HUES6 (cell line): ENCODE data around the gene SH3BP5.

Experiments
- H3K27ac ChIP-seq: 2 replicates; pipeline ENCODE4 v1.7.0; 2013; ENCODE audit warnings: low read depth, mild to moderate bottlenecking, low read length, inconsistent platforms
- H3K27me3 ChIP-seq: 2 replicates; pipeline ENCODE4 v1.6.1; 2013; ENCODE audit warnings: low read length; ENCODE audit not compliant: control insufficient read depth, insufficient read depth
- H3K36me3 ChIP-seq: 2 replicates; pipeline ENCODE4 v1.6.1; 2013; ENCODE audit warnings: low read length; ENCODE audit not compliant: control insufficient read depth, insufficient read depth
- H3K4me1 ChIP-seq: 2 replicates; pipeline ENCODE4 v1.6.1; 2013; ENCODE audit warnings: low read length; ENCODE audit not compliant: control insufficient read depth, insufficient read depth
- H3K4me3 ChIP-seq: 2 replicates; pipeline ENCODE4 v1.5.1; 2013; ENCODE audit warnings: low read depth, low read length
- H3K9ac ChIP-seq: one replicate; pipeline ENCODE4 v1.6.1; 2013; ENCODE audit warnings: mild to moderate bottlenecking, low read length
- H3K9me3 ChIP-seq: 2 replicates; pipeline ENCODE4 v1.6.1; 2013; ENCODE audit warnings: low read depth, low read length; ENCODE audit not compliant: control insufficient read depth, insufficient read depth

The SH3BP5 gene

DNA sequence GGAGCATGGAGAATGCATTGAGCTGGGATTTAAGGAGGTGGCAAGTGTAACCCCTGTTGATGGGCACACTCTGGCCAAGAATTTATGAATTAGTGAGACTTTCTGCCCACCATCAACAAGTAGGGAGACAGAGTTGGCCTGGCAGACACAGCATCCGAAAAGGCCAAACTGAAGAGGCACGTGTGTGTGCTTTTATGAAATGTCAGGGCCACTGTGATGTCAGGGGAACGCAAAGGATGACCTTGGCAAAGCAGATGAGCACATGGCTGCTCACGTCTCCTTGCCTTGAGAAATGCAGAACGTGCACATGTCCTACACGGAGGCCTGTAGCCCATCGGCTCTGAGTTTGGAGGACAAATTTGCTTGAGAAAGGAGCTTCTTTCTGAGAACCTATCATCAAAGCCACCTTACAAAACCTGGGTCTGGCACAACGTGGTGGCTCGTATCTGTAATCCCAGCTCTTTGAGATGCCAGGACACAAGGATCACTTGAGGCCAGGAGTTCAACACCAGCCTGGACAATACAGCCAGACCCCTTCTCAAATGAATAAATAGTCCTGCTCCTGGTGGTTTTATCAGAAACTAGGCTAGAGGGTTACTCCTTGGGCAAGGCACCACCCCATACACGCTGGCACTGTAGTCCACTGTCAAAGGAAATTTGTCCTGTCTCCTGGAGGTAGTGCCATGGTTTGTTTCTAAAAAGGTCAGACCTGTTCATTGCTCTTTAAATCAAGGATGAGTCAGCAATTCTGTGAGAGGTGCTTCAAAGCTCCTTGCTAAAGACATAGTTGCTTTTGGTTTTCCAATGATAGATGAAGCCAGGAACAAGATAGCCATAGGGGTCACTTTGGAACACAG is 941 bp upstream of the SH3BP5 start:
- Histone ChIP-seq H3K4me3 (peak overlapping the region; percentile 84), H3K27ac (no peak overlapping the region), H3K9me3 (no peaks in the 10 kb centered on the region), H3K36me3 (peaks cover 4% of the 10 kb centered on the region; the same call in 1 of the 2 replicates), H3K4me1 (peaks cover 28% of the 10 kb centered on the region), H3K27me3 (peaks cover 24% of the 10 kb centered on the region), H3K9ac (peak overlapping the region; percentile 9)

DNA sequence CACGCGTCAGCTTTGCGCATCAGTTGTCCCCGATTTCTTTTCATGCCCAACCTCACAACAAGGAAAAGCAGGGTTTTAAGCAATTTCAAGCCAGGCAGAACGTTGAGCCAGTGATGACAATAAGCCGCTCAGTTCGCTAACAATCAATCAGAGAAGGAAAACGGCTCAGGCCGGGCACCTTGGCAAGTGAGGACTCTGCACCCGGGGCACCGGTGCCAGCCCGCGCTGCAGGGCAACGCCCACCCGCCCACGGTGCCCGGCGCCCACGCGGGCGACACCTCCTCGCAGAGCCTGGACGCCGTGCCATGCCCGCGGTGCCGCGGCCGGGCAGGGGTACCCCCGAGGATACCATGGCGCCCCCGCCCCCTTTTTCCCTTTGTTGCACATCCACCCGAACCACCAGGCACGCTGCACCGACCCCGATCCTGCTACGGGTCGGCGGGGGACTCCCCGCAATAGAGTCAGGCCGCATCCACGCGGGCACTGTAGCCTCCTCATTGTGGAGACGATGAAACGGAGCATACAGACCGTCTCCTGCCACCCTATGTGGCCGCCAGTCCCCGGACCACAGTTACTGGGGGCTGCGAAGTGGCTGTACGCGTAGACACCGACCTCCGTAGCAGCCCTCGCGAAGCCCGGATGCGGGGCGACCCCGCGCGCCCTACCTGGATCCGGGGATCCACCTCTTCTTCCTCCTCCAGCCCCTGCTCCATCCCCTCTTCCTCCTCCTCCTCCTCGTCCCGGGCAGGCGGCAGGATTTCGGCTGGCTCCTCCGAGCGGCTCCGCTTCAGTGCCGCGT is 581 bp downstream of the SH3BP5 start:
- H3K9ac ChIP-seq = peak overlapping the region; percentile 69
- H3K27me3 ChIP-seq = peaks cover 24% of the 10 kb centered on the region
- H3K9me3 ChIP-seq = no peaks in the 10 kb centered on the region
- no peak overlapping the region for H3K27ac ChIP-seq
- peaks cover 4% of the 10 kb centered on the region; the same call in 1 of the 2 replicates for H3K36me3 ChIP-seq
- peaks cover 28% of the 10 kb centered on the region for H3K4me1 ChIP-seq
- H3K4me3 ChIP-seq = peak overlapping the region; percentile 84

DNA sequence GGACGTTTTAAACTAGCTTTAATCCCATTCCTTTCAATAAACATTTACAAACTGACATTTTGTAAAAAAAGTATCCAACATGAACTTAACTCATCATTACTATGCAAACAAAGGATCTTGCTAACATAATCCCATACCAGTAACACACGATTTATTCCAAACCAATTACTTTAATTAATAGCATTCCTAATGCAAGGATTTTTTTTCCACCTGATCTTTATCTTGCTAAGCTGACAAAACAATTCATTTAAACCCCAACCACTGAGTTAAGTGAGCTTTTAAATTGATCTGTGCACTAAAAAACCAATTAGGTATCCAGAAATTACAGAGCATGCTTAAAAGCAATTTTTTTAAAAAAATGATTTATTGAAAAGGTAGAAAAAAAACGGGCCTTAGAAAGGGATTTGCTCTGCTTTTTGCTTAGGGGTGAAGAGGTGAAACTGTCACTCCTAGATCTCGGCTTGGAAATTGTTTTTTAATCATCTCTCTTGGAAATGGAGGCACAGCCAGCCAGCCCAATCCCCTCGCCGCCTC is 1.2 kb downstream of the SH3BP5 start:
- Histone ChIP-seq H3K27ac (no peak overlapping the region), H3K9ac (peak overlapping the region; percentile 69), H3K9me3 (no peaks in the 10 kb centered on the region), H3K27me3 (peaks cover 24% of the 10 kb centered on the region), H3K4me3 (peak overlapping the region; percentile 84), H3K36me3 (peaks cover 4% of the 10 kb centered on the region; the same call in 1 of the 2 replicates), H3K4me1 (peaks cover 33% of the 10 kb centered on the region)

DNA sequence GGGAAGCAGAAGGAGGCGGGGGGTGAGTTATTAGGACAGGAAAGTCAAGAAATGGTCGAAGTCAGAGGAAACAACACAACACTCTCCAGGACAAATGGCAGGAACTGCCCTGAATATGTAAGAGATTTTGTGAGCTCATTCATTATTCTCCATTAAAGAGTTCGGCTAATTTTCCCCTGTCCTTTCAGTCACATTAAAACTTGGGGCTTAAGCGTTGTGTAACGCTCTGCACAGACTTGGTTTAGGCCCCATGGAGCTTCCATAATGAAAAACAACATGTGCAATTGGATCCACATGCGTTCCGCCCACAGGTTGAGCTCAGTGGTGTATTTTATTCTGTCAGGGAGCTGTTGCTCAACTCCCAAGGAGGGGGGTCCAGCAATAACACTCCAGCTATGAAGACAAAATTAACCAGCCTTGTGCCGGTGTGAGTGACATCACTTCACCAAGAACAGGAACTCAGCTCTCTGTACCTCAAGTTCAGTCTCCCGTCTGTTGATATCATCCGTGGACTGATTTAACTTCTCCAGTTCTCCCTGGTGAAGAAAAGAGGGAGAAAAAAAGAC is 2.3 kb downstream of the SH3BP5 start:
- H3K4me1 ChIP-seq = peaks cover 39% of the 10 kb centered on the region
- no peaks in the 10 kb centered on the region for H3K9me3 ChIP-seq
- peak overlapping the region; percentile 17; the same call in 1 of the 2 replicates for H3K4me3 ChIP-seq
- peaks cover 24% of the 10 kb centered on the region for H3K27me3 ChIP-seq
- H3K27ac ChIP-seq = no peak overlapping the region
- H3K9ac ChIP-seq = no peak overlapping the region
- H3K36me3 ChIP-seq = peaks cover 4% of the 10 kb centered on the region; the same call in 1 of the 2 replicates

DNA sequence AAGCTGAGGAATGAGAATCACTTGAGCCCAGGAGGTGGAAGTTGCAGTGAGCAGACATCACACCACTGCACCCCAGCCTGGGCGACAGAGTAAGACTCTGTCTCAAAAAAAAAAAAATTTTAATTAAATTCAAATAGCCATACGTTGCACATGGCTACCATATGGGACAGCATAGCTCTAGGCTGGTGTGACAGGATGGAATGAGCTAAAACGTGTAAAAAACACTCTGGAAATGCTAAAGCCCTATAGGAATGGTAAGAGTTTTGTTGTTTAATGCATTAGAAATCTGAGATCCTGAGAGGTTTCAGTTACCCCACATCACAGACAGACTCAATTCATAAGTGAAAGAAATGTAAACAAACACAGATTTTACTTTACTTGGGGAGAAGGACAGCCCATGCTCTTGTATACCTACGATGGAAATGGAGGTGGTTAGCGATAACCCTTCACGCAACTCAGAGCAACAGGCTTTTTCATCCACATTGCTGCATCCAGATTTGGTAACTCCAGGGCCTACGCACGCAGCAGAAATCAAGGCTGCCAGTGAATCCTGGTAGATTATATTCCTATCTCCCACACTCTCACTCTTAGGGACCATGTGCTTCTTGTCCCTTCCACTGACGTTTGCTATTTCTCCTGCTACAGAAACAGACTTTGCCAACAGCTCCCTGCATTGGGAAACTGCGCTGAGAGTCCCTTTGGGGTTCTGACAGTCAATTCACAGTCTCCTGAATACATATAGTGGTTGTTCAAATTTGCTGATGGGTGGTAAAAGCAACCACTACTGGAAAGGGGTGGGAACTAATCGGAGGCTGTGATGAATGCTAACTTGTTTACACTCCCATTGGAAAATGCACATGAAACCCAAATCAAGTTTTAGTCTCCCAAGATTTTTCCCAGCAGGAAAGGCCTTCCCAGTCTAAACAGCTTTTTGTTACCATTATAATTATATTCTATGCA is 3.1 kb downstream of the SH3BP5 start:
- no peak overlapping the region for H3K27ac ChIP-seq
- peaks cover 4% of the 10 kb centered on the region; the same call in 1 of the 2 replicates for H3K36me3 ChIP-seq
- H3K9me3 ChIP-seq = no peaks in the 10 kb centered on the region
- peaks cover 24% of the 10 kb centered on the region for H3K27me3 ChIP-seq
- no peak overlapping the region for H3K9ac ChIP-seq
- no peak overlapping the region for H3K4me3 ChIP-seq
- peaks cover 47% of the 10 kb centered on the region for H3K4me1 ChIP-seq

DNA sequence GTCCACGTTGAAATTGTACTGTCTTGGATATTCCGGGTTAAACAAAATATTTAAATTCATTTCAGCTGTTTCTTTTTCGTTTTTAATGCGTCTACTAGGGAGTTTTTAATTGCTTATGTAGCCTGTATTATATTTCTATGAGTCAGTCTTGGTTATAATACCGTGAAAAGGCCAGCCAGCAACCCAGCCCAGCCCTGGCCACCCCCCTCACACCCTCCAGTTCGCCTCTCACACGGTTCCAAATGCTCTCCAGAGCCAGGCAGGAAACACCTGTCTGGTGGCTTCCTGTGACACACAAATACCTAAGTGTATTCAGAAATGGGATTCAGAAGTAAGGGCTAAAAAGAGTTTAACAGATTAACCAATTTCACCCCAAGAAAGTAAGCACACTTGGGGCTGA is 4.4 kb downstream of the SH3BP5 start:
- peaks cover 14% of the 10 kb centered on the region for H3K27me3 ChIP-seq
- H3K9ac ChIP-seq = no peak overlapping the region

DNA sequence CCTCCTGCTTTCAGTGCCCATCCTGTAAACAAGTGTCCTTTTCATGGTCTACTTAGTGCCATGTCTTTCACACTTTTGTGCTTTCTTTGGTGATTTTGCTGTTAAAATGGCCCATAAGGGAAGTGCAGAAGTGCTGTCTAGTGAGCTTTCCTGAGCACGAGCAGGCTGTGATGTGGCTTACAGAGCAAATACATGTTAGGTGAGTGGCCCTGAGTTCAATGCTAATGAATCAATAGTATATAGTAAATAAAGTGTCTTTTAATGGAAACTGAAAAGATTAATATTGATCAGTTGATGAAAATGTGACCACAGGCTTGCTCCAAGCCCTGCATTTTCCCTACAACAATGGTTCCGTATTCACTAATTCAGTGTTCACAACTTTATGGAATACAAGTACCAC is 5.7 kb downstream of the SH3BP5 start:
- H3K4me3 ChIP-seq = no peak overlapping the region
- H3K4me1 ChIP-seq = peaks cover 46% of the 10 kb centered on the region
- peaks cover 9% of the 10 kb centered on the region for H3K27me3 ChIP-seq
- H3K9me3 ChIP-seq = no peaks in the 10 kb centered on the region
- no peak overlapping the region for H3K27ac ChIP-seq
- H3K9ac ChIP-seq = no peak overlapping the region
- peaks cover 4% of the 10 kb centered on the region; the same call in 1 of the 2 replicates for H3K36me3 ChIP-seq

More for the DNA sequence above, 4.4 kb downstream of the SH3BP5 start:
- Histone ChIP-seq H3K27ac (no peak overlapping the region), H3K9me3 (no peaks in the 10 kb centered on the region), H3K36me3 (peaks cover 4% of the 10 kb centered on the region; the same call in 1 of the 2 replicates), H3K4me3 (no peak overlapping the region), H3K4me1 (peaks cover 48% of the 10 kb centered on the region)

DNA sequence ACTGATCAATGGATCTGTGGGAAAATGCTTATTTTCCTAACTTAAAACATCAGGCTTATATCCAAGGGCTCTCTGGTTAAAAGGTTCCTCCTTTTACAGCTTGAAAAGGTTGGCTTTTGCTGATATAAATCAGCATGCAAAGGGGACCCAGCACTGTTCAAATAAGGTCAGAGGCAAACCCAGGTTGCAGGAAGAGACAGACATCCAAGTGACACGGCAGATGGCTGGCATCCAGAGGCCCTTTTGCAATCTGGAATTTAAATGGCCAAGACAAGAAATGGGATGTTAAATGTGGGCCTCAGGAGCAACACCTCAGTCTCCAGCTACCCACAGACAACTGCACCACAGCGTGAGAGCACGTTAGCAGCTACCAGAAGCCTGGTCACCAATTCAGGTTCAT is 6.3 kb downstream of the SH3BP5 start:
- Histone ChIP-seq H3K27me3 (peaks cover 3% of the 10 kb centered on the region), H3K4me3 (no peak overlapping the region), H3K9me3 (no peaks in the 10 kb centered on the region), H3K4me1 (peaks cover 40% of the 10 kb centered on the region), H3K36me3 (peaks cover 4% of the 10 kb centered on the region; the same call in 1 of the 2 replicates), H3K27ac (no peak overlapping the region), H3K9ac (no peak overlapping the region)

DNA sequence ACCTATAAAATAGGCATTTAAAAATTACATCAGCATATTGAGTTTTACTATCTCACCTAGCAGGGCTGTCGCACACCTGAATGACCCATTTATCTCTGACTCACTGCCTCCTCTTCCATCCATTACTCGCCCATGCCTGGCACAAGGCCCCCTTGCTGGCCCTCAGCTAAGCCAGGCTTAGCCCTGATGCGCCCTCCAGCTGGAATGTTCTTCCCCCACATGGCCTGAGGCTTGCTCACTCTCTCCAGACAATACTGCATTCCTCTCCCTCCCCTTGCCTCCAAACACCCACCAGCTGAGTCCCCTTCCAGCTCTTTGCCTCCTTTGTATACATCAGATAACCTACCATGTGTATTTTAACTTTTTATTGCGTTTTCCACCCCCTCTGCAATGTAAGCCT is 7.2 kb downstream of the SH3BP5 start:
- peaks cover 36% of the 10 kb centered on the region for H3K4me1 ChIP-seq

DNA sequence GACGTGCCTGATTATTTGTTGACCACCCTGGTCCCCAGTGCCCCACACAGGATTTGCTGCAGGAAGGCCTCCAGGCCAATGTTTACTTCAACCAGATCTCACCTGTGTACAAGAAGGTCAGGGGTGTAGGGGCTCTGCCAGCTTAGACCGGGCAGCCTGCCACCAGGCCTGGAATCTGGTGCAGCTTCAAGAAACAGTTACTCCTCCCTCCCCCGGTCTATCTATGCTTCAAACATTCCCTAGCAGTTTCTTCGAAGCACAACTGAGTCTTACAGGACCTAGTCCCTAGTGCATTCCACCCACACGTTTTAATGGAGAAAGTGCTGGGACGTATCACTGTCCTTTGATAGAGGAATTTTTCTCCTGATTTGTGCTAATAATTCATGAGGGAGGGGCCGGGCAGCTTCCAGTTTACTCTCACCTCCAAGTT is 8.0 kb downstream of the SH3BP5 start:
- Histone ChIP-seq H3K27ac (no peak overlapping the region), H3K27me3 (no peaks in the 10 kb centered on the region), H3K9me3 (no peaks in the 10 kb centered on the region), H3K36me3 (peaks cover 3% of the 10 kb centered on the region; the same call in 1 of the 2 replicates), H3K4me1 (peaks cover 28% of the 10 kb centered on the region), H3K9ac (no peak overlapping the region), H3K4me3 (no peak overlapping the region)

More for the DNA sequence above, 7.2 kb downstream of the SH3BP5 start:
- no peak overlapping the region for H3K4me3 ChIP-seq
- no peak overlapping the region for H3K27ac ChIP-seq
- H3K9ac ChIP-seq = no peak overlapping the region
- H3K36me3 ChIP-seq = peaks cover 4% of the 10 kb centered on the region; the same call in 1 of the 2 replicates
- no peaks in the 10 kb centered on the region for H3K27me3 ChIP-seq
- H3K9me3 ChIP-seq = no peaks in the 10 kb centered on the region
